Activated naive CD4-positive, alpha-beta T cell treated with anti-CD3 and anti-CD28 coated beads, Interleukin-2, amount 50 U/mL, for 24 hours (primary cell): ENCODE measurements around the gene OR9G1.
"Not testable (repeated sequence)": the region's sequence is repeated elsewhere in the genome, so short reads cannot be mapped to it uniquely, and the experiment has no call there.

ENCODE experiments used
- H3K27ac Mint-ChIP-seq: one replicate; pipeline ENCODE4 v1.8.0; 2021; ENCODE audit warnings: mild to moderate bottlenecking, mixed read lengths
- H3K27me3 Mint-ChIP-seq: one replicate; pipeline ENCODE4 v1.8.0; 2021; ENCODE audit warnings: mixed read lengths
- H3K36me3 Mint-ChIP-seq: one replicate; pipeline ENCODE4 v1.8.0; 2021; ENCODE audit warnings: mixed read lengths
- H3K4me1 Mint-ChIP-seq: one replicate; pipeline ENCODE4 v1.8.0; 2021; ENCODE audit warnings: mixed read lengths
- H3K4me3 Mint-ChIP-seq: one replicate; pipeline ENCODE4 v1.8.0; 2021; ENCODE audit warnings: mild to moderate bottlenecking, mixed read lengths
- H3K9me3 Mint-ChIP-seq: one replicate; pipeline ENCODE4 v1.8.0; 2021; ENCODE audit warnings: mixed read lengths

Gene OR9G1, protein sequence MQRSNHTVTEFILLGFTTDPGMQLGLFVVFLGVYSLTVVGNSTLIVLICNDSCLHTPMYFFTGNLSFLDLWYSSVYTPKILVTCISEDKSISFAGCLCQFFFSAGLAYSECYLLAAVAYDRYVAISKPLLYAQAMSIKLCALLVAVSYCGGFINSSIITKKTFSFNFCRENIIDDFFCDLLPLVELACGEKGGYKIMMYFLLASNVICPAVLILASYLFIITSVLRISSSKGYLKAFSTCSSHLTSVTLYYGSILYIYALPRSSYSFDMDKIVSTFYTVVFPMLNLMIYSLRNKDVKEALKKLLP

DNA sequence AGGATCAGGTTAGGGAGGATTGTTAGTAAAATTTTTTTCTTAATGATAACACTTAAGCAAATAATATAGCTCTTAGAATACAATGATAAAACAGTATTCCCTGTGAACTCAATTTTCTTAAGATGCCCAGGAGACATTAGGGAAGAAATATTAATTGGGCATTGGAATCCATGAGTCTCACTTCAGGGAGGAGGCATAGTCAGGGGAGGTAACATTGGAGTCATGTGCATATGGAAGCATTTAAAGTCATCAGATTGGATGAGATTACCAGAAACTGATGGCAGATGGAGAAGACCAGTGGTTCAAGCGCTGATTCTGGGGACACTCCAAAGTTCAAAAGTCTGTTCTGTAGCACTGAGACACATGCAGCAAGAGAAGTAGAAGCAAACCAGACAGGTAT is at the start of gene OR9G1:
OR9G1 (plus strand) TSS at position 301 of the 400 bp plus-strand sequence. CDS start 1,293 bp downstream, outside the sequence.
- no peaks in the 10 kb centered on the region for H3K4me1 Mint-ChIP-seq
- H3K27me3 Mint-ChIP-seq: no peaks in the 10 kb centered on the region
- H3K4me3 Mint-ChIP-seq: no peak within 1 kb of the TSS
- H3K36me3 Mint-ChIP-seq: no peaks in the 10 kb centered on the region
- no peak within 1 kb of the TSS for H3K27ac Mint-ChIP-seq
- peaks cover 12% of the 10 kb centered on the region for H3K9me3 Mint-ChIP-seq

DNA sequence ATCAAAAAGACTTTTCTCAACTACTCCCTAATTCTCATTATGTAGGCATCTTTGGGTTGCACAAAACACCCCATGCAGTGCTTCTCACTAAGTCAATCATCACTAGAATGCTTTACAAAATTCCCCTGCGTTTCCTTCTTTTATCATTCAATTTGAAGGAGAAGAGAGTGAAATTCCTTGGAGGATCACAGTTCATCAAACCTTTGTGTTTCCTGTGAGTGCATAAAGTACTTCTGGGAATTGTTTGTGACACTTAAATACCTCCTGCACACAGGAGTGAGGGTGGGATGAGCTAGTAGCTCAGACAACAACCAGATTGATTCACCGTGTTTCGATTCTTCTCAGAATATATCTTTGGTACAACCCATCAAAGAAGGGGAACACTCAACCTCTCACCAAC is 39.1 kb upstream of the OR9G1 start:
- Mint-ChIP-seq H3K27ac (no peak overlapping the region), H3K4me1 (no peaks in the 10 kb centered on the region), H3K9me3 (peaks cover 4% of the 10 kb centered on the region), H3K27me3 (no peaks in the 10 kb centered on the region), H3K4me3 (no peak overlapping the region), H3K36me3 (peaks cover 2% of the 10 kb centered on the region)

DNA sequence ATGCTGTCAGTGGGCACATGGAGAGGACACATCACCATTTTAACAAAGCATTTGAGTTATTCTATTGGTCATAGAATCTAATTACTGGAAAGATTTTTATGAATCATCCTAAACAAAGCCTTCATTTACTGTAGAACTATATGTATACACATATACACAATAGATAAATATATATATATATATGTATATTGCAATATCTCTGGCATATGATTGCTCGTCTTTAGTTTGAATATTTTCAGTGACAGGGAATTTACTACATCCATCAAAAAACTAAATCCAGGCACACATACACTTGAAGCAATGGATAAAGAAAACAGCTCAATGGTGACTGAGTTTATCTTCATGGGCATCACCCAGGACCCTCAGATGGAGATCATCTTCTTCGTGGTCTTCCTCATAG is 35.5 kb upstream of the OR9G1 start, which contains the start of gene OR5AR1:
OR5AR1 (plus strand) TSS at position 301 of the 400 bp plus-strand sequence; CDS start at position 301, 0 bp downstream.
- no peak within 1 kb of the TSS for H3K4me3 Mint-ChIP-seq
- H3K27ac Mint-ChIP-seq: no peak within 1 kb of the TSS
- H3K9me3 Mint-ChIP-seq: peaks cover 4% of the 10 kb centered on the region
- no peaks in the 10 kb centered on the region for H3K36me3 Mint-ChIP-seq
- no peaks in the 10 kb centered on the region for H3K27me3 Mint-ChIP-seq
- no peaks in the 10 kb centered on the region for H3K4me1 Mint-ChIP-seq

DNA sequence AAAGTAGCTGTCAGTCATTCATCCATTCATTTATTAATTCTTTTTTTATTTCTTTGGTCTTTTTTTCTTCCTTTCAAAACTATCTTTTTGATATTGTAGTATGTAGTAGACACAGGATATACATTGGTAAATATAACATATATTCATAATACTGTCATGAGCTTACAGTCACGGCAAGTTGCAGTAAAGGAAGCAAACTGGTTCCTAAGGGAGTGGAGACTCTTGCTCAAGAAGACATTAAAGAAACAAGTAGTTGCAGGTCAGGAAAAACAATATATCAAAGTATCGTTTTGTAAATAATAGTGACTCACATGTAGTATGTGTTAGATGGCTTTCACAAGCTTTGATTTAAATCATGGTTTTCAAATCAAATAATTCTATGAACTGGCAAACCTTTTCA is 27.9 kb upstream of the OR9G1 start:
- Mint-ChIP-seq H3K27ac (no peak overlapping the region), H3K4me1 (no peaks in the 10 kb centered on the region), H3K27me3 (no peaks in the 10 kb centered on the region), H3K36me3 (no peaks in the 10 kb centered on the region), H3K9me3 (peaks cover 6% of the 10 kb centered on the region), H3K4me3 (no peak overlapping the region)

GRCh38 chr11:56688554-56689100 is 10.3 kb upstream of the OR9G1 start:
- H3K9me3 Mint-ChIP-seq: no peaks in the 10 kb centered on the region
- no peaks in the 10 kb centered on the region for H3K27me3 Mint-ChIP-seq
- no peak overlapping the region for H3K4me3 Mint-ChIP-seq
- no peaks in the 10 kb centered on the region for H3K4me1 Mint-ChIP-seq
- no peaks in the 10 kb centered on the region for H3K36me3 Mint-ChIP-seq
- H3K27ac Mint-ChIP-seq: no peak overlapping the region

DNA sequence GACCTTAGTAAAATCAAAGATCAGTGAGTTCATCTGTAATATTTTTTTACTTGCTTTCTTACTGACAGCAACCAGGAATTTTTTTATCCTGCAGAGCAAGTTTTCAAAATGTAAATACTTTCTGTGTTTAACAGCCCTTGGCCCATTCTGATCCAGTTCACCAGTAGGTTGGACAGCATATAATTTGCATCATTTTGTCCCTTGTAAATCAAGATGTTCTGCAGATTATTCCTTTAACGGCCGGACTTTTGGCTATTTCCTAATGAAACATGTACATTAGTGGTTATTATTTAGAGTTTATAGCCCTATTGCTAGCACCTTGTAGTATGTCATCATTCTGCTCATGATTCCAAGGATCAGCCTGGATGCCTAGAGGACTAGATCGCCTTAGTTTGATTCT is 7.7 kb upstream of the OR9G1 start:
- H3K4me3 Mint-ChIP-seq, H3K27ac Mint-ChIP-seq: not testable (repeated sequence)

GRCh38 chr11:56693428-56693827 is 5.5 kb upstream of the OR9G1 start:
- H3K27me3 Mint-ChIP-seq: no peaks in the 10 kb centered on the region
- H3K4me1 Mint-ChIP-seq: no peaks in the 10 kb centered on the region
- no peak overlapping the region for H3K4me3 Mint-ChIP-seq
- no peak overlapping the region for H3K27ac Mint-ChIP-seq
- H3K9me3 Mint-ChIP-seq: peaks cover 6% of the 10 kb centered on the region
- H3K36me3 Mint-ChIP-seq: no peaks in the 10 kb centered on the region

More for the DNA sequence above, 7.7 kb upstream of the OR9G1 start:
- H3K9me3 Mint-ChIP-seq, H3K36me3 Mint-ChIP-seq, H3K4me1 Mint-ChIP-seq, H3K27me3 Mint-ChIP-seq: not testable (repeated sequence)

- H3K36me3 Mint-ChIP-seq: no peaks in the 10 kb centered on the region
- no peaks in the 10 kb centered on the region for H3K27me3 Mint-ChIP-seq
- no peaks in the 10 kb centered on the region for H3K4me1 Mint-ChIP-seq
- no peak overlapping the region for H3K4me3 Mint-ChIP-seq
- peaks cover 12% of the 10 kb centered on the region for H3K9me3 Mint-ChIP-seq
- H3K27ac Mint-ChIP-seq: no peak overlapping the region
These were observed 1.5 kb downstream of the OR9G1 start for GRCh38 chr11:56700242-56700913.

DNA sequence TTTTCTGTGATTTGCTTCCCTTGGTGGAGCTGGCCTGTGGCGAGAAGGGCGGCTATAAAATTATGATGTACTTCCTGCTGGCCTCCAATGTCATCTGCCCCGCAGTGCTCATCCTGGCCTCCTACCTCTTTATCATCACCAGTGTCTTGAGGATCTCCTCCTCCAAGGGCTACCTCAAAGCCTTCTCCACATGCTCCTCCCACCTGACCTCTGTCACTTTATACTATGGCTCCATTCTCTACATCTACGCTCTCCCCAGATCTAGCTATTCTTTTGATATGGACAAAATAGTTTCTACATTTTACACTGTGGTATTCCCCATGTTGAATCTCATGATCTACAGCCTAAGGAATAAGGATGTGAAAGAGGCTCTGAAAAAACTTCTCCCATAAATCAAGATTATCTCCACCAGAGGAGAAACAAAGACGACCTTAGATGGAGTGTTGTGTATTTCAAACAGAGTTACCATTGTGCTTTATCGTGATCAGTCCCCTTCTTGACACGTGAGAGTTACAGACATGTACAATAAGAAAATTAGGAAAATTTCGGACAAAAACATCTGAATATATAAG is 2.1 kb downstream of the OR9G1 start:
- Mint-ChIP-seq H3K4me3 (no peak overlapping the region), H3K36me3 (no peaks in the 10 kb centered on the region), H3K27me3 (no peaks in the 10 kb centered on the region), H3K9me3 (peaks cover 12% of the 10 kb centered on the region), H3K27ac (no peak overlapping the region), H3K4me1 (no peaks in the 10 kb centered on the region)

DNA sequence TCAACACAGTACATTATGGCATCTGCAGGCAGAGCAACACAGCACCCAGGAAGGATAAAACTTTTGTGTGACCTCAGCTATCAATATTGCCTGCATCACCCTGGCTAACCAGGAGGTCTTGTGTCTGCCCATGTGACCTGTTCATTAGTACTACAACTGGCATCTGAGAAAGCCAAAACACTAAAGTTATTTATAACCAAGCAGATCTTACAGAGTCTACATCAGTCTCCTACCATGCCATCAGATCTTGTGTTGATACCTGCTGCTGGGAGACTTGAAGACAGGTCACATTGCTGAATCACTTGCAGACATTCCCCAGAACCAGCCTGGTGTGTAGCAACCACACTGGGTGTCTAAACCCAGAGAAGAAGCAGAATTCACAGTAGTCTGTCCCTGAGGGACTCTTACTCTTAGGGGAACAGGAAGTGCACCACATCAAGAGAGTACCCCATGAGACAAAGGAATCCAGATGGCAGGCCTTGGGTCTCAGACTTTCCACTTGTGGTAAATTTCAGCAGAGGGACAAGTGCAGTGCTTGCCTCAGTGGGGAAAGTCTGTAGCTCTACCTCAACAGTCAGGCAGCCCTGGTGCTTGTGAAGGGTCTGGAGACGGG is 7.0 kb downstream of the OR9G1 start:
- Mint-ChIP-seq H3K9me3 (peaks cover 6% of the 10 kb centered on the region), H3K4me1 (no peaks in the 10 kb centered on the region), H3K36me3 (no peaks in the 10 kb centered on the region), H3K27ac (no peak overlapping the region), H3K4me3 (no peak overlapping the region), H3K27me3 (no peaks in the 10 kb centered on the region)

- peaks cover under 1% of the 10 kb centered on the region for H3K9me3 Mint-ChIP-seq
- no peak overlapping the region for H3K27ac Mint-ChIP-seq
- H3K4me1 Mint-ChIP-seq: no peaks in the 10 kb centered on the region
- H3K27me3 Mint-ChIP-seq: no peaks in the 10 kb centered on the region
- H3K36me3 Mint-ChIP-seq: no peaks in the 10 kb centered on the region
- H3K4me3 Mint-ChIP-seq: no peak overlapping the region
These were observed 7.6 kb downstream of the OR9G1 start for GRCh38 chr11:56706486-56706885.

- Mint-ChIP-seq H3K4me3 (no peak overlapping the region), H3K9me3 (no peaks in the 10 kb centered on the region), H3K4me1 (no peaks in the 10 kb centered on the region), H3K27ac (no peak overlapping the region), H3K27me3 (no peaks in the 10 kb centered on the region), H3K36me3 (no peaks in the 10 kb centered on the region)
These were observed 15.3 kb downstream of the OR9G1 start for GRCh38 chr11:56714206-56714605.

GRCh38 chr11:56716379-56716854 is 17.5 kb downstream of the OR9G1 start:
- Mint-ChIP-seq H3K36me3 (no peaks in the 10 kb centered on the region), H3K4me1 (no peaks in the 10 kb centered on the region), H3K9me3 (peaks cover 5% of the 10 kb centered on the region), H3K4me3 (no peak overlapping the region), H3K27me3 (no peaks in the 10 kb centered on the region), H3K27ac (no peak overlapping the region)

DNA sequence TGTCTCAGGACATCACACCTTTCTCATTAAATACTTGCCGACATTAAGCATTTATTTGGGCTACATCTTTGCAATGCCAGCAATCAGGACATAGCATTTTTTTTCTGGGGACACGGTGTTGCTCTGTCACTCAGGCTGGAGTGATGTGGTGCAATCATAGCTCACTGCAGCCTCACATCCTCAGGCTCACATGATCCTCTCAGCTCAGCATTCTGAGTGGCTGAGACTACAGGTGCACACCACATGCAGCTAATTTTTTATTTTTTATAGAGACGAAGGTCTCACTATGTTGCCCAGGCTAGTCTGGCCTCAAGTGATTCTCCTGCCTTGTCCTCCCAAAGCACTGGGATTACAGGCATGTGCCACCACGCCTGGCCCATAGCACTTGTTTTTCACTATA is 21.6 kb downstream of the OR9G1 start:
- Mint-ChIP-seq H3K9me3 (peaks cover 9% of the 10 kb centered on the region), H3K4me1 (no peaks in the 10 kb centered on the region), H3K36me3 (no peaks in the 10 kb centered on the region), H3K27me3 (no peaks in the 10 kb centered on the region), H3K4me3 (no peak overlapping the region), H3K27ac (no peak overlapping the region)

- no peaks in the 10 kb centered on the region for H3K36me3 Mint-ChIP-seq
- no peak overlapping the region for H3K27ac Mint-ChIP-seq
- no peak overlapping the region for H3K4me3 Mint-ChIP-seq
- H3K9me3 Mint-ChIP-seq: peaks cover 4% of the 10 kb centered on the region
- H3K4me1 Mint-ChIP-seq: no peaks in the 10 kb centered on the region
- no peaks in the 10 kb centered on the region for H3K27me3 Mint-ChIP-seq
These were observed 41.2 kb downstream of the OR9G1 start for GRCh38 chr11:56740107-56740506.
